GM18520 (cell line): ENCODE measurements around the gene AFAP1L2.
A peak's percentile ranks its signal among the peaks of the same experiment; 100 is the strongest.

Source experiments
- ATAC-seq: cut with Tn5 transposase; IDR thresholded peaks from one replicate; pipeline ENCODE4 v1.9.1; 2021; ENCODE audit not compliant: unreplicated experiment

AFAP1L2 gene

DNA sequence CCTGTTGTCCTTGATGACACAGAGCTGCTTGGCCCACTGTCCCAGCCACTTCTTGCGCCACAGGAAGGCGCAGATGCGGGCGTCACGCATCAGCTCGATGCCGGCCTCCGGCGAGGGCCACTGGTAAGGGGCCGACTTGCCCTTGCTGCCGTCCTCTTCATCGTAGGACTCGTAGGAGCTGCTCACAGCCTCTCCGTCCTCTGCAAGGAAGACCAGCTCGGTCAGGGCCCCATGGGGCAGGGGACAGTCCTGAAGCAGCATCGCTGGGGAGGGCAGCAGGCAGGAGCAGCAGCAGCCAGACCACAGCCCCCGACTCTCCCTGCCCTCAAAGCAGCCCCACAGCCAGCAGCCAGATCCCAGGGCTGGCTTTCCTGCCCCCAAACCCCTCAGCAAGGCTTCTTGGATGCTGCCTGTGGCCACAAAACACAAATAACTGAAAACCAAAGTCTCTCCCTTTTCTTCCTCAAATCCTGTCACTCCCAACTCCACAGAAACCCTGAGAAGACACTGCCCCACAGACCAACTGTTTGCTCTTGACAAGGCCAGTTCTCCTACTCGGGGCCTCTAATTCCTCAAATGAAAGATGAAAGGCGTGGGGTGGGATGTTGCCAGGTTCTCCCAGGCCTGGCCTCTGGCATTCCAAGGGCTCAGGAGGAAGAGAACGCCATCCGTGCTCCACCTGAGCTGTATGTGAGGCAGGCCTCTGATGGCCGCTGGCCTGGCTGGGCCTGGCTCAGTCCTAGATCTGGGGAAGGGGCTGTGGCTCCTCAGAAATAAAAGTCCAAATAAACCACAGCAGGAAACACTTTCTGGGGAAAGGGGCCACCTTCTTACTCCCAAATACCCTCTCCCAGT, 88.5 kb downstream of the AFAP1L2 start:
- ATAC-seq: no peak

DNA sequence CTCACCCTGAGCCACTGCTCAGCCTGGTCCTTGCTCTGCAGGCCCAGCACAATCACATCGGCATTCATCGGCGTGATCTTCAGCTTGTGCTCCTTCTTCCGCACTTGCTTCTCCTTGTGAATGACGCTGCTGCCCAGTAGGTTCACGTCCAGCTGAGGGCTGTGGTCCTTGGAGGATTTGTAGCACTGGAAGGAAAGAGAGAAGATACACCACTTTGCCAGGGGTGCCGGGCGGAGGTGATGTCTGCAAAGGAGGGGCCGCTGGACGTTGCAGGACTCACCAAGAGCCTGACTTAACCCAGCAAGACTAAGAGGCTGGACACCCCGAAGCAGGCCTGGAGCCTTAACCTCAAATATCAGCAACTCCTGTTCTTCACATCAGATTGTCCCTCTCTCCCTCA, 90.4 kb downstream of the AFAP1L2 start:
- ATAC-seq: no peak

DNA sequence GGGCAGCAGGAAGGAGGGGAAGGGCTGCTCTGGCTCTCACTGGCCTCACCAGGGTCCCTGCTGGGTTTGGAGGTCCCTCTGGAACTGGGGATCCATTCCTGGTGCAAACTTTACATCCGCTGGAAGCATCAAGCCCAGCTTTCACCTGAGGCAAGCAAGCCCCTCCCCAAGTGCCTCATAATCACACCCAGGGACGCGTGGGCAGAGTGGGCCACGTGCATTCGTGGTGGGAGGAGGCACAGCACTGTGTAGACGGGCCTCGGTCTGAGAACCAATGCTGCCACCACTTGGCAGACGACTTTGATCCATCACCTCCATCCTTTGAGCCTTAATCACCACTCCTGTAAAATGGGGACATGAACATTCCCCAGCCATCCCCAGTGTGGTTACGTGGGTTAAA, 91.2 kb downstream of the AFAP1L2 start:
- ATAC-seq: no peak

DNA sequence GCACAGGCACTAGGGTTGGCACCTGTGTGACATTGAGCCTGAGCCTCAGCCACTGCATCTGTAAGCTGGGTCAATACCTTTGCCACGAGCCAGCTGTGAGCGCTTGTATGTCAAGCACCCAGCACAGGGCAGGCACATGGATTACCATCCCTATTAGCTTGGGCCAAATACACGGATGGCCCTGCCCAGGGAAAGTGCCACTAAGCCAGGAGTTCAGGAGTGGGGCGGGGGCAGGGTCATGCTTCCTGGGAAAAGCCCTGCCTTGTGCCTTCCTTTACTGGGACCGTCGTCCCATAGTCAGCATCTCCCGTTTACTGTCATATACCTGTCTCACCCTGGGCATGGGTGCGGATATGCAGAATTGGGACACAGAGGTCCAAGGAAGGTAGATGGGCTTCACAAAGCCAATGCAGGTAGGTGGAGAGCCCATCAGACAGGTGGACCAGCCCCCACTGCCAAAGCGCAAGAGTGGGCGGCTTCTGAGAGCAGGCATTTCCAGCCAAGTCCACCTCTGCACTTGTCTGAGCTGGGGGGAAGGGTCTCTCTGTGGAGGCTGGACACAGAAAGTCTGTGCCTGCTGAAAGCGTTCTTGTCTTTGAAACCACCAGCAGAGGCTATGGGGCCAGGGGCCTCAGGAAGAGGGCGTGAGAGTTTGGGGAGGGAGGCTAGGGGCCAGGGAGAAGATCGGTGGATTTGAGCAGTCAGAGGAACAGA, 92.6 kb downstream of the AFAP1L2 start:
- ATAC-seq: no peak

DNA sequence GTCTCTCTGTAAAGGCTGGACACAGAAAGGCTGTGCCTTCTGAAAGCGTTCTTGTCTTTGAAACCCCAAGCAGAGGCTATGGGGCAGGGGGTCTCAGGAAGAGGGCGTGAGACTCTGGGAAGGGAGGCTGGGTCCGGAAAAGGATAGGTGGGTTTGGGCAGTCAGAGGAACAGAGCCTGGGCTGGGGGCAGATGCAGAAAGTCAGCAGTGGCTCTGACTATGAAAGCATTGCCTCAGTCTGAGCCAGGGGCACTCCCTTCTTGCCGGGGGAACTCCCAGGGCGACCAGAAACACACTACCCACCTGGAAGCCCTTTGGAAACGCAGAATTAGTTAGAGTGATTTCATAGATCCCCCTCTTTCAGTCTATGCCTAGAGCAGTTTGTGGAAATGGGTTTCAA, 93.3 kb downstream of the AFAP1L2 start:
- no peak for ATAC-seq

GRCh38 chr10:114310346-114310745, 94.0 kb downstream of the AFAP1L2 start:
- no peak for ATAC-seq

DNA sequence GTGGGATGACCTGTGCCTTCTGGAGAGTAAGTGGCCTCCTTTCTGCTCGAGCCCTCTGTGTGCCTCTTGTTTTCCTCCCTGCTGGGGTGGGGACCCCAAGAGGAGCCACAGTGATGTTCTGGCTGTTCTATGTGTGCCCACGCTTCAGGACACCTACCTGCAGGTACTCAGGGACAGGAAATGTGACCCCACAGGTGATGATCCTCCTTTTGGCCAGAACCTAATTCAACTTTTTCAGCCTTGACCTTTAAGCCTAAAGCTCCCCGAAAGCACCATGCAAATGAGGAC, 95.0 kb downstream of the AFAP1L2 start:
- ATAC-seq: no peak

DNA sequence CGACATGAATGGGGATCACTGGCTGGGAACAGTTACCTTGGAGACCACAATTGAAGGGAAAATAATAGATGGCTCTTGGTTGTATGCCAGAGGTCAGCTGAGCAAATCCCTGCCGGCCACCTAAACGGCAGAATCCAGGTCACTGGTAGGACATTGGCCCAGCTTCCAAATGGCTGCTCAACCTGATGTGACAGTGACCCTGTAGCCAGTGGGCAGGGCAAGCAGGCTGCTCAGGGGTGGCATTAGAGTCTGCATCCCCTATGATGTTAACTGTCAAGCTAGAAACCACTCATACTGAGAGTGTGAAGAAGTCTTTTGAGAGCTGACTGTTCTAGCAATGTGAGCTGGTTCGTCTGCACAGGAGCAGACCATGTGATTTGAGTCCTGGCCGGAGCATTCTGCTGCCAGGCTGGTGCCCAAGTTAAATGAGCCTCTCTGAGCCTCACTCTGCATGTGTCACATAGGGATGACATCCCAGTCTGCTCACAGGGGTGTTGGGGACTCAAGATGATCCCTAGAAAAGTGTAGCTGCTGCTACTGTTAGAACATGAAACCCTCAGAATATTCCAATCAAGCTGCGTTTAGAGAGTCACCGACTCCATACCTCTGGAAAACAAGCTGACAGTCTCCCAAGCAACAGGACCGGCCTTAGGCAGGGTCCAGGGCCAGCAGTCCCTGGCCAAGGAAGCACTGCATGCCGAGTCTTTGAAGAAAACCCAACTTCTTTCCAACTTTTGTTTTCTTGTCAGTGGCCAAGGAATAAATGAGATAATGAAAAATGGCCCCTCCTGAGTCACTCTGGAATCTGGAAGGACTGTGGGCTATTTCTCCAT, 95.6 kb downstream of the AFAP1L2 start:
- ATAC-seq: peak; percentile 50

GRCh38 chr10:114307731-114308130, 96.6 kb downstream of the AFAP1L2 start:
- ATAC-seq: no peak

DNA sequence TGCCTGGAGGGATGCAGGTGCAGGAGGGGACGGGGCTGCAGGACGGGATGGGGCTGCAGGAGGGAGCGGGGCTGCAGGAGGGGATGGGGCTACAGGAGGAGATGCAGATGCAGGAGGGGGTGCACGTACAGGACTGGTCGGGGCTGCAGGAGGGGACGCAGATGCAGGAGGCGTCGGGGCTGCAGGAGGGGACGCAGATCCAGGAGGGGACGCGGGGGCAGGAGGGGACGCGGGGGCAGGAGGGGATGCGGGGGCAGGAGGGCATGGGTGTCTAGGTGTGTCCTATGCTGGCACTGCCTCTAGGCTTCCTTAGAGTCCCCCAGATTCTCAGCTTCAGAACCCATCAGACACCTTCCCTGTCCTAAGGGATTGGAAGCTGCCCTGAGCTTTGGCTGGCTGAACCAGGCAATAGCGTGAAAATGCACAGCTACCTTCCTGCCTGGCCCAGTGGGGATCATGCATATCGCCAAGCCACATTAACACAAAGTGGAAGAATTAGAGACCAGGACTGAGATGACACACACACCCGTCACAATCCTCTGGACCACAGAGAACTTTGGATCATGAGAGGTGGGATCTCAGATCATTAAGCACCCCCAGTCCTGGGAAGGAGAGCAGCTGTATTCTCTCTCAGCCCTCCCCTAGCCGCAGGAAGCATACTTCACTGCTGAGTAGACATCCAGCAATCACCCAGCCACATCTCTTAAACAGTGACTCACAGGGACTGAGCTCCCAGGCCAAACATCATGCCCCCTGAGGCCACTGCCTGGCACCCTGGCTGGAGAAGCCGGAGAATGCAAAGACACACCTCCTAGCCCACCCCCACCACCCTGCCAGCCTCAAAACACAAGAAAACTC, 98.0 kb downstream of the AFAP1L2 start:
- no peak for ATAC-seq

- no peak for ATAC-seq
Measured at GRCh38 chr10:114305521-114305925, 98.8 kb downstream of the AFAP1L2 start.

GRCh38 chr10:114304571-114305421, 99.5 kb downstream of the AFAP1L2 start:
- no peak for ATAC-seq

DNA sequence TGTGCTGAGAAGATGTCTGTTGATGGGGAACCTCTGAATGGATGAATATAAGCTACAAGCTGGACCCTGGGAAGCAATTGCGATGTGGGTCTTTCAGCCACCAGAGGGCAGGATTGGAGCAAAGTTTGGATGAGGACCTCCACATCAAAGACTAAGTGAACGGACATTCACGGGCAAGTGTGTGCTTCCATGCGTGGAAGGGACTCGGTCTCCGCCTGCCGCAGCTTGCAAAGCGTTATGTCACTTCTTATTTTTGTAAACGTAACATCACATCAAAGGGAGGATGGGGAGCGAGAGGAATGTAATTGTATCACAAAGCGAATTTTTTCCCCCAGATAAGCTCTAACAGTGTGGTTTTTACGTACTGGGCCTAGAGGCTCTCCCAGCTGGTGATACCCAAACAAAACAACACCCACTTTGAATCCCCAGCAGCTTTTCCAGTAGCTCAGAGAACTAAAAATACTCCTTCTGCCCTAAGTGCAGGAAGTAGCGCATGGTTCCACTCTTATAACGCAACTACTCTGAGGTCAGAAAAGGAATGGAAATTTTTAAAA, 100.2 kb downstream of the AFAP1L2 start:
- ATAC-seq: peak; percentile 60

DNA sequence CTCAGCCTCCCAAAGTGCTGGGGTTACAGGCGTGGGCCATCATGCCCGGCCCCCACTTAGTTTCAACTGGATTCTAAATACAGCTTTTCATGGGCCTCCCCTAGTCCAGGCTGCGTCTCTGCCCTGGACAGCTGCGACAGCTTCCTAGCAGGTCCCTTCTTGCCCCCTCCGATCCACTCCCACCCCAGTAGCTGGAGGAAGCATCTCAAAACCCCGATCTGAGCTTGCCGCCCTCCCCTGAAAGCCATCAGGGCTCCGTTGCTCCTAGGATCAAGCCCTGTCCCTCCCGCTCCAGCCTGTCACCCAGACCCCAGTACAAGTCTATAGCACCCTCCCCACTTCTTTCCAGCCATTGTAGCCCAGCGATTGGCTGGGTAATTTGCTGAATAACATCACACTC, 100.7 kb downstream of the AFAP1L2 start:
- ATAC-seq: no peak

DNA sequence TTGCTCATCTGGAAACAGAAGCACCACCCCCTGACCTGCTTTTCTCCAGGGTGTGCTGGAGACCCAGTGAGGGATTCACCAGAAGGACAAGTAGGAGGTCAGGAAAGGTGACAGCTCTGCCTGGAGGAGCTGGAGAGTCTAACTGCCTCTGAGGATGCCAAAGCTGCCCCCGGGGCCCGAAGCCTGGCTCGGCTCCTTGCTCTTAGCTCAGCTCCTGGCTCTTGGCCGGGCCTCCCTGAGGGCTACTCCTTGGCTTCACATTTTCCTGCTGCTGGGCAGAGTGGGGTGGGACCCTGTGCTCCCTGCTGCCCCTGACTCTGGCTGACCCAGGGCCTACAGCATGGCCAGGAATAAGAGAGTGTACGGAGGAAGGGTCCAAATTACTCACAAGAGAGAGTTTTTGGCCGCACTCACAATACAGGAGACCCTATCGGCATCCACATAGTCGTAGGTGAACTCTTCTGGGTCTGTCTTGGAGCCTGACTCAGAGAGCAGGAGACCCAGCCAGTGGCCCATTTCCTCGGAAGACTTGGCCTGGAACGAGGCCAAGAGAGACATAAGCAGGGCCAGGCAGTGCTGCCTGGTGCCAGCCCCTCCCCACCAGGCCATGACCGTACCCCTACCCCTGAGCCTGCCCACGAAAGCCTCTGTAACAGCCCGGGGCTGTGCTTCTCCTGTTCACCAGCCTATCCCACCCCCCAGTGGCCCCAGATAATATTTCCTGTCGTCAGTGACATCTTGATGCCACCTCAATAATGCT, 102.2 kb downstream of the AFAP1L2 start:
- ATAC-seq: no peak

DNA sequence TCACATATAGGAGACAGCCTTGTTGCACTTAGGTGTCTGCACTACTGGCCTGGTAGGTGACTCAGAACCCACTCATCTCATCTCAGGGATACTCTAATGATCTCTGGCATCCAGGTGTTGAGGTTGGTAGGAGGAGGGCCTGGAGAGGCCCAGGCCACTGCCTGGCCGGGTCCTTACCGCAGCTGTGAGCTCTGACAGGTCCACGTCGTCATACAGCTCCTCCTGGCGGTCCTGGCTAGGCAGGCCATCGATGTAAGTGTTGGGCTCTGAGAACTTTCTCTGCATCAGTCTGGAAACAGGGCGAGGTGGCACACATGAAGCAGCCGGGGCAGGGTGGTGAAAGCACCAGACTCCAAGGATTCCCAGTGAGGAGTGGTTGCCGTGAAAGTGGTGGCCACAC, 103.1 kb downstream of the AFAP1L2 start:
- no peak for ATAC-seq

- ATAC-seq: no peak
Measured at GRCh38 chr10:114300036-114300645, 104.2 kb downstream of the AFAP1L2 start.

DNA sequence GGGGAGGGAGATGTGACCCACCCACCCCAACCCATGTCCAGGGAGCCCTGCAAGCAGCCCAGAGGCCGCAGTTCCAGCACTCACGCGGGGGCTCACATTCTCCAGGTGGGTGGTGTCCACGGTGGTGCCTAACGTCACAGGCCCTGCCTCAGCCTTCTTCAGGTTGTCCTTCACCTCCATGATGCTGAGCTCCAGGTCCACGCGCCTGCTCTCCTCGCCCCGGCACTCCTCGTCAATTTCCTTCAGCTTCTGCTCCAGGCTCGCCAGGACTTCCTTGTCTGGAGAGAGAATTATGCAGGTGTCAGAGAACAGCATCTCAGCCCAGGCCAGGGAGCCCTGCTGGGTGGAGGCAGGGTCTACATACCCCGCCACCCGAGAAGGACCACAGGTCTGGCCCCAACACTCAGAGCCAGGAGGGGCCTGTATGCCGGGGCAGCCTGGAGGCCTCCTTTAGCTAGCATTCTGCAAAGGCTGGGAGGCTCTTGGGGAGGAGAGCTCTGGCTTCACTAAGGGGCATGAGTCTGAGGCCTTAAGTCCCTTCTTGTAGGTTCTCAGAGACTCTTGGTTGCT, 107.1 kb downstream of the AFAP1L2 start:
- no peak for ATAC-seq
